ENCODE data around the gene LRRC51.
"Not testable (repeated sequence)": the region's sequence is repeated elsewhere in the genome, so short reads cannot be mapped to it uniquely, and the experiment has no call there.

LRRC51 gene

DNA sequence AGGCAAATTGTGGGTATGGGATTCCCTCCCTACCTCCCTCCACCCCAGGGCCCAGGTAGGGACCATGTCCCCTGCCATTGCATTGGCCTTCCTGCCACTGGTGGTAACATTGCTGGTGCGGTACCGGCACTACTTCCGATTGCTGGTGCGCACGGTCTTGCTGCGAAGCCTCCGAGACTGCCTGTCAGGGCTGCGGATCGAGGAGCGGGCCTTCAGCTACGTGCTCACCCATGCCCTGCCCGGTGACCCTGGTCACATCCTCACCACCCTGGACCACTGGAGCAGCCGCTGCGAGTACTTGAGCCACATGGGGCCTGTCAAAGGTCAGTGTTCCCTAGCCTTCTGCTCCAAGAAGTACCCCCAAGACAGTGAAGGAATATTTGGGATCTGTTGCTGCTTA lies 25.2 kb downstream of the LRRC51 start, which contains the start of gene TOMT:
Gene TOMT (plus strand): TSS at position 37 of the 400 bp plus-strand sequence. CDS start 28 bp downstream, at position 65.
- DNase-seq (ENCODE audit: low spot score), result no peak

DNA sequence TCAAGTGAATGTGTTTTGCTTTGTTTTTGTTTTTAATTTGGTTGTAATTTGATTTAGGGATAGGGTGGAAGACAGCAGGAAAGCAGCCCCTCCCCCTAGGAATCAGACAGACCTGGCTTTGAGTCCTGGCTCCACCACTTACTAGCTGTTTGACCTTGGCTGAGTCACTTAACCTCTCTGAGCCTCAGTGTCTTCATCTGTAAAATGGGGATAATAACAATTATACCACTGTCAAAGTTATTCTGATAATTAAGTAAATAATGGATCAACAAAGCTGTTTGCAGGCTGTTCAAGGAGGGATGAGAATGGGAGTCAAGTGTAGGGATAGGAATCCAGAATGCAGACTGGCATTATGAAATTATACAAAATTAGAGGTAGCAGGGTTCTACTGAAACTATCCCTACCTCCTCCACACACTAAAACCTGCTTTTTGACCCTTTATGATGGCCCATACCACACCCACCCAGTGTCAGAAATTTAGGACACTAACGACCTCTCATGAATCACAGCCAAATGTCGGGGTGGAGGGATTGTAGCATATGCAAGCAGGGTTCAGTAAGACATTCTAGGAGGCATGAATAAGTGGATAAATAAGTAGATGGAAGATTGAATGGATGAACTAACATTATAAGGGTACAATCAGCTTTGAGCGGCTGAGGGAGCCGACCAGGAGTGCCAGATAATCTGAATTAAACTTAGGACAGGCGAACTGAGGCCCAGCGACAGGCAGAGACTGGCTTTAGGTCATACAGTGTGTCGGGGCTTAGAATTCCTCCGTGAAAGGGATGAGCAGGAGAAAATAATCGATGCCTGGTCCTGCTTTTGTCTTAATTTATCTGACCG lies 30.9 kb downstream of the LRRC51 start:
- DNase-seq (ENCODE audit: low spot score), result no peak

DNA sequence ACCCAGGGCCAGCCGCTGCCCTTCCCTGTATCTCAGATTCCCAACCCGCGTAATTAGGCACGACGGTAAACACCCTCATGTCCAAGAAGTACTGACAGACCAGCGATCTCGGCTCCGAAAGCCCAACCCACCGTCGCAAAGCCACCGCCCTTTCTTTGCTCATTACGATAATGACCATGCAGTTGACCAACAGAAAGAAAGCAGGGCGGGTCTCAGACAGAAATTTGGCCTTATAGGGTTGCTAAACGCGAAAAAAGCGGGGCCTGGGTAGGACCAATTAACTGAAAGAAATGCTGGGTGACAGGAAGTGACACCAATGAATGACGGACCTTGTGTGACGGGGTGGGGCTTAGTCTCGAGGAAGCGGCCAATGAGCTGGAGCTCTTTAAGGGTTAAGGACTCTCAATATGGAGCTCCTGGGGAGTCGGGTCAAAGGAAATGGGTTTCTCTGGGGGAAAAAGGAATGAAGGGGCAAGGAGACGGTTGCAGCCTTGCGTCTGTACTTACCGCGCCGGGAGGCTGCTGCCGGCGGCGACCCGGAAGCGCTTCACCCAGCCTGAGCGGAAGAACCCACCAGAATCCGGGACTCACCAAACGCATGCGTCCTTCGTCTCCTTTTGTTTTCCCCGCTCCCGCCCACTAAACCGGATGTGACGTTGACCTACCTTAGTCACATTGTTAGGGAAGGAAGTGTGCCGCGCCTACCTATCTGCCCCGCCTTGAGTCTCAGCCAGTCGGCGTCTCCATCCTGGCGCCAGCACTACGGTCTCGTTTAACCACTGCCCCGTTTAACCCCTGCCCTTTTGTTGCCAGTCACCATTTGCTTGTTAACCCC lies 31.7 kb downstream of the LRRC51 start, which contains the start of gene ANAPC15:
Gene ANAPC15 (minus strand): TSS at position 553 of the 835 bp plus-strand sequence. CDS start 1,419 bp downstream, outside the sequence.
- peak; percentile 95 for DNase-seq (ENCODE audit: low spot score)

DNA sequence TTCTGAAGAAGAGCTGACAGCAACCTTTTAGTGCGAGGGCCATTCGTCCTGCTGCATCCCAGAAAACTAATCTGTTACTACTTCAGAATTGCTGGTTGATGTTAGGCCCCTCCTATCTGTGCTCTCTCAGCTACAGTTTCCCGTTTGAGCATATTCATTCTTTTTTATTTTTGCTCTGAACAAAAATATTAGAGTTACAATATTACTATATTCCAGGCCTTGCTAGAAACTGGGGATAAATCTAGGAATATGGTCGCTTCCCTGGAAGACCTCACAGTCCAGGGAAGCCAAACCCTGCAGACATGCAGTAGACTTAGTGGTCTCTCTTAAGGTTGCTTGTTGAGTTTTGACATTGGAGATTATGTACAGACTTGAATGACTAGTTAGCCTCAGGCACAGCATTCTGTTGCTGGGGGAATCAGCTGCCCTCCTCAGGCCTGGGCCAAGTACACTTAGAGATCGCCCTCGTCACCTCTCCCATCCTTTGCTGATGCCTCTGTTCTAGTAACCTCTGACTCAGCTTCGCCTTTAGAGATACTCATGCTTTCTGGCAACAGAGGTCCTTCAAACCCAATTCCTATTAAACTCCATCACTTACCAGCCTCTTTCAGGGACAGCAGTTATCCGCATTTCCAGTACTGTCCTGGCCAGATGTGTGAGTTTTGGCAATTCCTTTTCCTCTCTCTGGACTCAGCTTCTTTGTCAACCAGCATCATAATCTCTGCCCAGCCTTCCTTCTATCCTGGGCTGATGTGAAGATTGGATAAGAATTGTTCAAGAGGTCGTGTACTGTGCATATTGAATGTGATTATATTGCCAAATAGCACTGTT lies 32.5 kb downstream of the LRRC51 start:
- DNase-seq (ENCODE audit: low spot score), result no peak

DNA sequence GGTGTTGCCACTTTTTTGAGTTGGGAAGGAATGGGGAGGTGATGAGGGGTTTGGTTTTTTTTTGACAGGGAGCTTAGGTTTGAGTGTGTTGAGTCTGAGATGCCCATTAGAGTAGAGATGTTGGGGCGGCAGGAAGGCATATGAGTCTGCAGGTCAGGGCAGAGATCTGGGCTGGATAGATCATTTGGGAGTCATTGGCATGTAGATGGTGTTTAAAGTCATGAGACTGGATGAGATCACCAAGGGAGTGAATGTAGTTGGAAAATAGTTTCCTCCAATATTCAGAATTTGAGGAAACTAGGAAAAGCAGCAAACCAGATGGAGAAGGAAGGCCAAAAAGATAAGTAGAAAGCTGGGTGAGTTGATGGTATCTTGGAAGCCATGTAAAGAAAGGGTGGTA lies 33.9 kb downstream of the LRRC51 start:
- no peak for DNase-seq (ENCODE audit: low spot score)

DNA sequence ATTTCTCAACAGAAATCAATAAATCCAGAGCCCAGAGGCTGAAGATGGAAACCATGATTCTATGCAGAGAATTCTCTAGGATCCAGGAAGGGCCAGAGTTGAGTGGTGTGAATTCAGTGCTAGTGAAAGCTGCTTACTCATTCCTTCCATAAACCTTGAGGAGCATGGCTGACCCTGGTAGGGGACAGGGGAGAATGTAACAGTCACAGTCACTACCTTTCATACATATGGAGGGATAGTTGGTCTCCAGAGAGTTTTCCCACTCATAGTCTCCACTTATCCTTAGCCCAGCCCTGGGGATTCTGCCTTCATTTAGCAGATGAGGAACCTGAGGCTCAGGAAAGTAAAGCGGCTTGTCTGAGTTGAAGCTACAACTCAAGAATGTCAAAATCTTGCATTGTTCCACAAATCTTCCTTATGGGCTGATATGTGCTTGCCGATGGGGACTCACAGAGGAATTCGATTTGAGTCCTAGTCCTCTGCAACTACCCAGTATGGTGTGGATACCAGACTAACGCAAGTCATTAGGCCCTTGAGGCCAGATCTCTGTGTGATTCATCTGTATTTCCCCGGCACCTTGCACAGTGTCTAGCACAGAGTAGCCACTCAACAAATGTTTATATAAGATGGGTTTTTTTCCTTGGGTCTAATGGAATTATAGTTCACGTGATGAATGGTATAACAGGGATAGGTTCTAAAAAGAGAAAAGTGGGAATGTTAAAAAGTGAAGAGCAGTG lies 35.5 kb downstream of the LRRC51 start:
- DNase-seq (ENCODE audit: low spot score), result no peak

DNA sequence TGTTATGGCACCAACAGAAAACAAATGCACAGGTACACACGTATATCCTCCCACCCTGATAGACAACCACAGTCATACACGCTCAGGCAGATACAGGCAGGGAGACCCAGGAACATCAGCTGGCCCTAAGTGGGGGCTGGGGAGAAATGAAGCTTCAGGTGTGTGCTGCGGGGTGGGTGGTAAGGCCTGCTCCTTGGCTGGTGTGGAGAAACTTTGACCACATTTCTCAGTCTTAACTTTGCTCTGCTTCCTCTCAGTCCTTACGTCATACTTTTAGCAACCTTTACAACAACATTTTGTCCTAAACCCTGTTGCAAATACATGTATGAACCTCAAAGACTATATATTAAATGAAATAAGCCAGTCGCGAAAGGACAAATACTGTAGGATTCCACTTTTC lies 38.5 kb downstream of the LRRC51 start:
- no peak for DNase-seq (ENCODE audit: low spot score)

DNA sequence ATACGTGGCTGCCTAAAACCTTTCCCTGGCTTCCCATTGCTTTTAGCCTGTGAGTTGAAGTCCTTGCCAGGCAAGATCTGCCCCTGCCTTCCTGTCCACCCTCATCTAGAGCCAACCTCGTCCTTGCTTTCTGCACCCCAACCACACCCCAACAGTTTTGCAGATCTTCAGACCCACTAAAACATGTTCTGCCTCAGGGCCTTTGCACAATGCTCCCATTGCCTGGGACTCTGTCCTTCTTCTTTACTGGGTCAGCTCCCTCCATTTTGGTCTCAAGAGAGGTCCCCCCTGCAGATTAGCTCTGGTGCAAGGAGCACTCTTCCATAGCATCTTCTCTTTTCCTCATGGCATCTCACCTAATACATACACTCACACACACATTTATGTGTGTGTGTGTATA lies 40.3 kb downstream of the LRRC51 start:
- no peak for DNase-seq (ENCODE audit: low spot score)

DNA sequence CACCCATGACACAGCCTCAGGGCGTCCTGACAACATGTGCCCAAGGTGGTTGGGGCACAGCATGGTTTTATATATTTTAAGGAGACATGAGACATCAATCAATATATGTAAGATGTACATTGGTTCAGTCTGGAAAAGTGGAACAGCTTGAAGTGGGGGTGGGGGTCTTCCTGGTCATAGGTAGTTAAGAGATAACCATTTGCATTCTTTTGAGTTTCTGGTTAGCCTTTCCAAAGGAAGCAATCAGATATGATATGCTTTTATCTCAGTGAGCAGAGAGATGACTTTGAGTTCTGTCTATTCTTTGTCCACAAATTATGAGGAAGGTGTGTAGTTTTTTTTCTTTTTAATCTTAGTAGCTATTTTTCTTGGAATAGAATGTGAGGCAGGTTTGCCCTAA lies 42.0 kb downstream of the LRRC51 start:
- no peak for DNase-seq (ENCODE audit: low spot score)

DNA sequence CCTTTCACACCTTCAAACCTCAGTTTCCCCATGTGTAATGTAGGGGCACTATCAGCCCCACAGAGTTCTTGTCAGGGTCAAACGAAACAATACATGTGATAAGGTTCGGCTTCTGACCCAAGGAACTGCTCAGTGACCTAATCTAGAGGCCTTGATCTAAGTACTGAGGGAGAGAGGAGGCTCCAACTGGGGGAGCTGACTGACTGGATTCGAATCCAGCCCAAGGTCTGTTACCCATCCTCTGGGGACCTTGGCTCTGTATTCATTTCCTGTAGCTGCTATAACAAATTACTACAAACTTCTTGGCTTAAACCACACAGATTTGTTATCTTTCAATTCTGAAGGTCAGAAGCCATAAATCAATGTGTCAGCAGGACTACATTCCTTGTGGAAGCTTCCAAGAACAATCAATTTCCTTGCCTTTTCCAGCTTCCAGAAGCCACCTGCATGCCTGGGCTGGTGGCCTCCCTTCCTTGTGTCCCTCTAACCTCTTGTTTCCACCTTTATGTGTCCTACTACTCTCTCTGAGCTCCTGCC lies 42.5 kb downstream of the LRRC51 start:
- DNase-seq (ENCODE audit: low spot score), result no peak

DNA sequence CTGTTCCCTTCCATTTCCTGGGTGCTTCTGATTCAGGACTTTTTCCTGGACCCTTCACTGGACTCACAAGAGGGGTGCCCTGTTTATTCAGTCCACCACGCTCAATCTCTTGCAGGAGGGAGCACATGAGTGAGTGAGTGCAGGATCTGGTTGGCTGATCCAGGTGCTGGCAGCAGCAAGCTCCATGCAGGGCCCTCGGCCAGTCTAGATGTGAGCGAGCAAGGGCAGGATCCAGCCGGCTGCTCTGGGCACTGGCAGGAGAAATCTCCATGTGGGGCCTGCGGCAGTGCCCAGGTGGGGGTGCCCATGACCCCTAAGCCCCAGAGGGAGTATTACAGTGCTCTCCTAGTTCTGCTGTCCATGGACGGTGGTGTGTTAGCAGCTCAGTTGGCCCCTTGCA lies 43.4 kb downstream of the LRRC51 start:
- no peak for DNase-seq (ENCODE audit: low spot score)

DNA sequence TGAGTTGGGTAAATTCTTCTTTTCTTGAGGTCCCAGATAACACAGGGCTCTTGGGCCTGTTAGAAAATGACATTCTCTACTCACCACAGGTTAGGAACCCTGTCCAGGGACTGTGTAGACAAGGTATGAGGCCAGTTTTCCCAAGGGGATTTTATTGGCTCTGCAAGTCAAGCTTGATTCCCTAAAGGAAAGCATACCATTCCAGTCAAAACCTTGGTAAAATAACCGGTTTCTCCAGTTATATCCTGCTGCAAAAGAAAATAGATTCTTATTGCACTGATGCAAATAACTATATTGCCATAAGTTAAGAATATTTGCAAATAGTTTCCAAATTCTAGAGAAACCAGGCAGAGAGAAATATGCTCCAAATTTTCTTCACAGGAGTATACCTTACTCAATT lies 45.3 kb downstream of the LRRC51 start:
- DNase-seq (ENCODE audit: low spot score), result no peak

DNA sequence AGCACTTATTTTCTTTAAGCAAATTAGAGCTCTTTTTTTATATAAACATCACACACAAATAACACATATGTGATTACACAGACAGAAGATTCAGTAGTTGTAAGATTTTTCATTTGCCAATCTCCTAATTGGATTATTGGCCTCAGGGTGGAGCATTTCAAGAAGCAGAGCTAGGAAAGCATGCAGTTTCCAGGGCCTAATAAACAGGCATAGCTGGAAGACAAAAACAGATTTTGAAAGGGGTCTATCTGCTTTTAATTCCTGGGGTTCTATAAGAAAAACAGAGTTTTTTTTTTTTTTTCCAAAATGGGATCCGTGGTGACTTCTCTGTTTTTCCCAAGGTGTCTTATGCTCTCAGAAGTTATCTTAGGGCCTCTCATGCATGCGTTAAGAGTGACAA lies 47.3 kb downstream of the LRRC51 start:
- DNase-seq (ENCODE audit: low spot score), result no peak

DNA sequence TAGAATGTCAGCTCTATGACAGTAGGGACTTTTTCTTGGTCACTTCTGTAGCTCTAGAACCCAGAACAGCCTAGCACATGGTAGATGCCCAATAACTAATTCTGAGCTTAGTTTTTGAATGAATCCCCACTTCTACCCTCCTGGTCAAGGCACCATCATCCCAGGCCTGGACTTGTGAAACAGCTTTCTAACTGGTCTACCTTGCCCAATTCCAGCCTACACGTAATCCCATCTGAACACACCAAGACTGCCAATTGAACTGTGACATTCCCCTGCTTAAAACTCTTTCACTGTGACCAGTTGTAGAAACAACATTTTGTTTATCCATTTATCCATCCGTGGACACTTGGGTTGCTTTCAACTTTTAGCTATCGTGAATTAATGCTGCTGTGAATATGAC lies 48.7 kb downstream of the LRRC51 start:
- no peak for DNase-seq (ENCODE audit: low spot score)

DNA sequence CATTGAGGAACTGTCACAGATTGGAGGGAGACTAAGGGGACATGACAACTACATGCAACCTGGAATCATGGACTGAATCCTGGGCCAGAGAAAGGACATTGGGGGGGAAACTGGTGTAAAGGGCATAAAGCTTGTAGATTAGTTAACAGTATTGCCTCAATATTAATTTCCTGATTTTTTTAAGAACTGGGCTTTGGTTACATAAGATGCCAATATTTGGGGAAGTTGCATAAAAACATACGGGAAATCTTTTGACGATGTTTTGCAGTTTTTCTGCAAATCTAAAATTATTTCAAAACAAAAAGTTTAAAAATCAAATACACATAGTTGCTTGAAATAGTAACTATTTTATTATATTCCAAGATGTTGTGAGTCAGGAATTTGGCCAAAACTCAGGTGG lies 52.0 kb downstream of the LRRC51 start:
- no peak for DNase-seq (ENCODE audit: low spot score)

DNA sequence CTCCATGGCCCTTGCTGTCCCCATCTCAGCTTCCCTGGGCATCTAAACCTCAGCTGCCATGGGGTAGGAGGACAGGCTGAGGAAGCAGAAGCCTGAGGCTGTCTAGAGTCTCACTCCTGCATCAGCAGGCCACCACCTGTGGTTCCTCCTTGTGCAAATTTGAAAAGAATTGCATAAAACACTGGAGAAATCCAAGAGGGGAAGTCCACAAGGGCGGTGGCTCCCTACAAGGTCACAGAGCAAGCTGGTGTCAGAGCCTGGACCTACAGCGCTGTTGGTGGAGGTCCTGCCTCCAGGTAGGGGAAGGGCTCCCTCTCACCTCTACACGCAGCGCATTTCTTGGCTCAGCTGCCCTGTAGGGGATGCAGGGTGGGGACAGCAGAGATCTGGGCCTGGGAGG lies 54.8 kb downstream of the LRRC51 start, which contains the start of gene FOLR3:
Gene FOLR3 (plus strand): TSS at position 253 of the 400 bp plus-strand sequence. CDS start 228 bp downstream, outside the sequence.
- DNase-seq (ENCODE audit: low spot score), result not testable (repeated sequence)

DNA sequence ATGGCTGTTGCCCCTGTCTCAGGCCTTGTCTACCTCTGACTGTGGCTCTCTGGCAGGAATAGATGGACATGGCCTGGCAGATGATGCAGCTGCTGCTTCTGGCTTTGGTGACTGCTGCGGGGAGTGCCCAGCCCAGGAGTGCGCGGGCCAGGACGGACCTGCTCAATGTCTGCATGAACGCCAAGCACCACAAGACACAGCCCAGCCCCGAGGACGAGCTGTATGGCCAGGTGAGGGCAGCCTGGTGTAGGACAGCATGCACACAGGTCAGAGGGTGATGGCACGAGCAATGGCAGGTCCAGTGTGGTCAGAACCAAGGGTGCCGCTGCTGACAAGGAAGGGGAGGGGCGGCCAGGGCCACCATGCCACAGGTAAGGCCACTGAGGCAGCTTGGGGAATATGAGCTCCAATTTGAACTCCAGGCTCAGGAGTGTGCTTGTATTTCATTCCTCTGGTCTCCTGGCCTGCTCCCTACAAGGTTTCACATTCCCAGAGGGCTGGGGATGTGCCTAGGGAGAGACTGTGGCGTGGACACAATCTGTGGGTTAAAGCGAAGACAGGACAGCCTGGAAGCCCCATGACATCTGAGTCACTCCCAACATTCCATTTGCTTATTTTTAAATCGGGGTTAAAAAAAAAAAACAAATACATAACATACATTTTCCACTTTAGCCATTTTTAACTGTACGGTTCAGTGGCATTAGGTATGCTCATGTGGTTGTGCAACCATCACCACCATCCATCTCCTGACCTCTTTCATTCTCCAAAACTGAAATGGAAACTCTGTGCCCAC lies 55.4 kb downstream of the LRRC51 start:
- no peak for DNase-seq (ENCODE audit: low spot score)

DNA sequence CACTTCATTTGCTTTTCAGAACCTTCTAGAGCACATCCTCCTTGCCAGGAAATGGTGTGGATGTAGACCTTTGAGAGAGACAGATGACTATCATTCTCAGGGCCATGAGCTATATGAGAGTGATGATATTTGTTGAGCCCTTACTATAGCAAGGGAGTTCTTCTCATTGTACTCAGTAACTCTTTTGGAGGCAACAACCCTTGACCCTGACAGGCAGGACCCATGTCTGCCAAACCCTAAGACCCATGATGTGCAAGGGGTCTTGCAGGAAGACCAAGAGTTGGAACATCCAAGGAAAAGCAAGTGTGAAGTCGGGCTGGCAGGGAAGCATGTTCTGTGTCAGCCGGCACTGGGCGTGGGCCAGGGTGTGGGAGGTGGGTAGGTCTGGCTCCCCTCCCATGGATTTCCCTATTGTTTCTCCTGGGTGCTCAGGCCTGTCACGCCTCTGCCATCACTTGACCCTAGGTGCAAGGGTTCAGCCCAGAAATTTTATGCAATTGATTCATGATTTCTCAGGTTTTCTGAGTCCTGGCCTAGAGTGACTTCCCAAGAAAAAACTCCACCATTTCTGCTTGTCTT lies 56.1 kb downstream of the LRRC51 start:
- DNase-seq (ENCODE audit: low spot score), result no peak

DNA sequence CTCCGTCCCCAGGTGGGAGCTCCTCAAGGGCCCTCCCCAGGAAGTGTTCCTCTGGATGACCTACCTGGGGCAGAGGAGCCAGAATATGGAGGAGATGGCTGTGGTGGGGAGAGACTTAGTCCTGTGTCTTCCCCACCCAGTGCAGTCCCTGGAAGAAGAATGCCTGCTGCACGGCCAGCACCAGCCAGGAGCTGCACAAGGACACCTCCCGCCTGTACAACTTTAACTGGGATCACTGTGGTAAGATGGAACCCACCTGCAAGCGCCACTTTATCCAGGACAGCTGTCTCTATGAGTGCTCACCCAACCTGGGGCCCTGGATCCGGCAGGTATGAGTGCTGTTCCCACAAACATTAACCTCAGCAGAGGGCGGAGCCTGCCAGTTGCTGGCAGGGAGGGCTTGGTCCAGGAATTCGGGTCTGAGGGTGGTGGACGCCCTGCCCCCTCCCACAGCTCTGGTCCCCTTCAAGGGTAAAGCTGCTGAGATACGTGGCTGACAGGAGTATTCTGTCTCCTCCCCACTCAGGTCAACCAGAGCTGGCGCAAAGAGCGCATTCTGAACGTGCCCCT lies 58.3 kb downstream of the LRRC51 start:
- no peak for DNase-seq (ENCODE audit: low spot score)

Data from COLO829 (cell line).